GM23248 (cell line): ENCODE data around the gene FAM76A. TPM values are rescaled to one million over a fixed set of nuclear protein-coding genes. Genes with fewer than 3 reads are reported as not detected.
"Not testable (repeated sequence)": the region's sequence is repeated elsewhere in the genome, so short reads cannot be mapped to it uniquely, and the experiment has no call there.

Experiments
- DNase-seq: peaks from one replicate; pipeline ENCODE4 v3.0.0-alpha.2; 2015
- H2AFZ ChIP-seq: fragments of 200-600 bp; sonication (generic); 2 replicates; pipeline ENCODE4 v1.6.1; 2016; ENCODE audit warnings: antibody characterized with exemption
- H3F3A ChIP-seq: fragments of 200-600 bp; sonication (generic); 2 replicates; pipeline ENCODE4 v1.6.1; 2016; ENCODE audit warnings: mild to moderate bottlenecking, antibody characterized with exemption, mixed run types; ENCODE audit not compliant: insufficient read depth
- H3K27ac ChIP-seq: fragments of 200-600 bp; sonication (generic); 2 replicates; pipeline ENCODE4 v1.5.1; 2016; ENCODE audit warnings: mild to moderate bottlenecking
- H3K27me3 ChIP-seq: fragments of 200-600 bp; sonication (generic); replicated peaks from 2 replicates; pipeline ENCODE4 v1.6.1; 2016; ENCODE audit warnings: mild to moderate bottlenecking; ENCODE audit not compliant: insufficient read depth
- H3K36me3 ChIP-seq: fragments of 200-600 bp; sonication (generic); 2 replicates; pipeline ENCODE4 v1.6.1; 2016; ENCODE audit warnings: low read depth, mild to moderate bottlenecking
- H3K4me1 ChIP-seq: fragments of 200-600 bp; sonication (generic); 2 replicates; pipeline ENCODE4 v1.6.1; 2016; ENCODE audit warnings: mild to moderate bottlenecking; ENCODE audit not compliant: insufficient read depth
- H3K4me2 ChIP-seq: fragments of 200-600 bp; sonication (generic); one replicate; pipeline ENCODE4 v1.6.1; 2016; ENCODE audit warnings: mild to moderate bottlenecking; ENCODE audit not compliant: unreplicated experiment
- H3K4me3 ChIP-seq: fragments of 200-600 bp; sonication (generic); 2 replicates; pipeline ENCODE4 v1.5.1; 2016; ENCODE audit warnings: mild to moderate bottlenecking
- H3K79me2 ChIP-seq: fragments of 200-600 bp; sonication (generic); 2 replicates; pipeline ENCODE4 v1.6.1; 2016; ENCODE audit warnings: mild to moderate bottlenecking; ENCODE audit not compliant: insufficient read depth
- H3K9ac ChIP-seq: fragments of 200-600 bp; sonication (generic); 2 replicates; pipeline ENCODE4 v1.6.1; 2016; ENCODE audit warnings: mild to moderate bottlenecking
- H3K9me2 ChIP-seq: fragments of 200-600 bp; sonication (generic); 2 replicates; pipeline ENCODE4 v1.6.1; 2016; ENCODE audit warnings: mixed run types, mild to moderate bottlenecking, moderate library complexity; ENCODE audit not compliant: insufficient read depth
- H3K9me3 ChIP-seq: fragments of 200-600 bp; sonication (generic); one replicate; pipeline ENCODE4 v1.6.1; 2017; ENCODE audit warnings: low read depth
- H4K20me1 ChIP-seq: fragments of 200-600 bp; sonication (generic); 2 replicates; pipeline ENCODE4 v1.6.0; 2016; ENCODE audit not compliant: insufficient read depth
- EZH2 ChIP-seq: fragments of 200-600 bp; sonication (generic); IDR thresholded peaks from 2 replicates; pipeline ENCODE4 v1.6.1; 2018; ENCODE audit warnings: antibody characterized with exemption, mild to moderate bottlenecking; ENCODE audit not compliant: insufficient read depth, poor library complexity, severe bottlenecking
- EZH2phosphoT487 ChIP-seq: fragments of 200-600 bp; sonication (generic); IDR thresholded peaks from 2 replicates; pipeline ENCODE4 v1.6.1; 2018; ENCODE audit warnings: antibody characterized with exemption, moderate library complexity, mild to moderate bottlenecking, low read depth; ENCODE audit not compliant: insufficient read depth
- WGBS, 2 experiments: methylation state at CpG; one replicate each; pipeline ENCODE4 v1.1.6; 2015 to 2017; ENCODE audit warnings: low lambda C conversion rate in 2 of 2, low coverage in 1 of 2; ENCODE audit errors: missing lambda C conversion rate in 2 of 2; 5-methylcytosine and 5-hydroxymethylcytosine counted together
- in situ Hi-C: fragments of 300-500 bp; cut with MboI; formaldehyde crosslinking; loops from 2 replicates; pipeline ENCODE4 v1.15.0; 2020
- polyA plus RNA-seq: library from polyadenylated mRNA; unstranded; fragments of >200 nt; fragmentation: Nextera tagmentation; extraction: Ambion mirVana; gene quantifications from 2 replicates; pipeline ENCODE4 v1.2.1, GENCODE V29; 2016
- total RNA-seq: library from RNA; depleted of rRNA; stranded (reverse); fragments of >200 nt; shearing (Covaris generic); gene quantifications from 2 replicates; pipeline ENCODE4 v1.2.3, GENCODE V29; 2014; rRNA removed

The FAM76A gene
- 10.2 and 15.3 TPM in 2 replicates for total RNA-seq
- polyA plus RNA-seq, result 6.2 and 6.9 TPM in 2 replicates

DNA sequence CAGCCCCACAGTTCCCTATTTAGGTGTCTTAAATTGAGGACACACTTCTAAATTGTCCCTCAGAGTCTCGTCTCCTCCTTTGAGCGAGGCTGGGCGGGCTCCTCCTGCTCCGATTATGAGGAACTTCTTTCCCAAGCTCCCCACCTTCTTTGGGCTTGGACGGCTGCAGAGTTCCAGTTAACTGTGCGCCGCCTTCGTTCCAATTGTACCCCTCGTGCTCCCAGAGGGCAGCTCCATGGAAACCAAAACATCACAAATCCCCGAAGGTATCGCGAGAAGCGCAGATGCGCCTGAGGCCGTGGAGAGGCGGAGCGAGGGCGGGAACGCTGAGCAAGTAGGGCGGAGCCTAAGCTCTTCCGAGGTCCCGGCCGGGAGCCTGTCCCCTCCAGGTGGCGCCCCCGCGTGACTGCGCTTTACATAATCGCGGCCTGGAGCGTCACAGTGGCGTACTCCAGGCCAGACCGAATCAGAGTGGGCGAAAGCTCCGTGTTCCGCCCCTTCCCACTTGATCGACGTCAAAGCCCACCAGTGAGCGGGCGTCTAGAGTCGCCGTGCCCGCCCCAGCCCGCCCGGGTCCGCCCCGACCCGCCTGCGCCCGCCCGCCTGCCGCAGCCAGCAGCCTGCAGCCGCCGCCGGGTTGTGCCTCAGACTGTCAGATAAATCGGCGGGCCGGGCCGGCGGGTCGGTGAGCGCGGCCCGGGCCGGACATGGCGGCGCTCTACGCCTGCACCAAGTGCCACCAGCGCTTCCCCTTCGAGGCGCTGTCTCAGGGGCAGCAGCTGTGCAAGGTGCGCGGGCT is at the start of gene FAM76A:
TSS of gene FAM76A (plus strand) at position 588 of the 799 bp plus-strand sequence. CDS start at position 708, 120 bp downstream.
- peaks cover 11% of the 10 kb centered on the region; the same call in 1 of the 2 replicates for H3F3A ChIP-seq
- in situ Hi-C loops, result no loop called here
- H3K9ac ChIP-seq, result peak within 1 kb of the TSS; percentile 86
- H3K9me2 ChIP-seq, result no peaks in the 10 kb centered on the region
- H4K20me1 ChIP-seq, result no peaks in the 10 kb centered on the region
- DNase-seq, result peak; percentile 100
- 0 out of 2 replicates have a peak, but pooled peaks cover 4% of the 10 kb centered on the region for H3K36me3 ChIP-seq
- H2AFZ ChIP-seq, result peak within 1 kb of the TSS; percentile 94
- H3K9me3 ChIP-seq, result no peaks in the 10 kb centered on the region
- no peaks in the 10 kb centered on the region for H3K27me3 ChIP-seq
- H3K27ac ChIP-seq, result peak within 1 kb of the TSS; percentile 78
- peak within 1 kb of the TSS; percentile 91 for H3K4me2 ChIP-seq
- peak within 1 kb of the TSS; percentile 85 for H3K4me3 ChIP-seq
- H3K79me2 ChIP-seq, result peaks cover 13% of the 10 kb centered on the region
- 0 to 2% methylated on average over 60 to 61 of the region's 72 CpGs for WGBS, 2 experiments
- peaks cover 9% of the 10 kb centered on the region; the same call in 1 of the 2 replicates for H3K4me1 ChIP-seq
- TF ChIP-seq EZH2phosphoT487 (no peak), EZH2 (no peak)

GRCh38 chr1:27676410-27676809 is 49.4 kb upstream of the FAM76A start:
- 88 to 96% methylated on average over 1 of the region's 1 CpG for WGBS, 2 experiments
- H3K4me1 ChIP-seq, result peaks cover 11% of the 10 kb centered on the region

DNA sequence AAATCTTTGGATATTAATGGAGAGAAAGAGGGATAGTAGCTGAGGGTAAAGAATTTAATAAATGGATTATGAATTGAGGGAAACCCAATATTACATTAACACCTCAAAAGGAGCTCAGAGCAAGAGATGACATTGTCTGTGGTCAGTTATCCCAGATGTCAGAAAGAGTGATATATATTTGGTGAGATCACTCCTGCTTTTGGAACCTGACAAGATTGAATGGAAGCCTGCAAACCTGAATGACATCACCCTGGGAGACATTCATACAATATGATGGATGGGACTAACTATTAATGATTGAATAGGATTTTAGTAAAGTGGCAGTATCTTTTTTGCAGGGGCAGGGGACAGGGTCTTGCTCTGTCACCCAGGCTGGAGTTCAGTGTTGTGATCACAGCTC is 47.0 kb upstream of the FAM76A start:
- H3K27ac ChIP-seq, result no peak overlapping the region
- no peaks in the 10 kb centered on the region for H3K79me2 ChIP-seq
- no peak overlapping the region for H2AFZ ChIP-seq
- no peak overlapping the region for H3K4me3 ChIP-seq
- no peaks in the 10 kb centered on the region for H3K27me3 ChIP-seq
- H3F3A ChIP-seq, result no peaks in the 10 kb centered on the region
- DNase-seq, result no peak
- H3K4me1 ChIP-seq, result no peaks in the 10 kb centered on the region
- no peak for TF ChIP-seq EZH2phosphoT487
- TF ChIP-seq EZH2, result no peak
- no peaks in the 10 kb centered on the region for H3K36me3 ChIP-seq
- H3K9me2 ChIP-seq, result no peaks in the 10 kb centered on the region
- no peaks in the 10 kb centered on the region for H3K9me3 ChIP-seq
- no peak overlapping the region for H3K9ac ChIP-seq
- in situ Hi-C loops, result no loop called here
- H4K20me1 ChIP-seq, result no peaks in the 10 kb centered on the region
- H3K4me2 ChIP-seq, result no peak overlapping the region

More at GRCh38 chr1:27676410-27676809, 49.4 kb upstream of the FAM76A start:
- no peaks in the 10 kb centered on the region for H4K20me1 ChIP-seq
- H3K9me3 ChIP-seq, result no peaks in the 10 kb centered on the region
- H2AFZ ChIP-seq, result no peak overlapping the region
- no peak overlapping the region for H3K27ac ChIP-seq
- H3K9me2 ChIP-seq, result no peaks in the 10 kb centered on the region
- no peak for DNase-seq
- no peak overlapping the region for H3K9ac ChIP-seq
- in situ Hi-C loops, result no loop called here
- no peaks in the 10 kb centered on the region for H3K79me2 ChIP-seq
- TF ChIP-seq EZH2phosphoT487, result no peak
- no peak for TF ChIP-seq EZH2
- H3K27me3 ChIP-seq, result no peaks in the 10 kb centered on the region
- no peak overlapping the region for H3K4me3 ChIP-seq
- H3K4me2 ChIP-seq, result no peak overlapping the region
- no peaks in the 10 kb centered on the region for H3K36me3 ChIP-seq
- peaks cover 19% of the 10 kb centered on the region for H3F3A ChIP-seq

DNA sequence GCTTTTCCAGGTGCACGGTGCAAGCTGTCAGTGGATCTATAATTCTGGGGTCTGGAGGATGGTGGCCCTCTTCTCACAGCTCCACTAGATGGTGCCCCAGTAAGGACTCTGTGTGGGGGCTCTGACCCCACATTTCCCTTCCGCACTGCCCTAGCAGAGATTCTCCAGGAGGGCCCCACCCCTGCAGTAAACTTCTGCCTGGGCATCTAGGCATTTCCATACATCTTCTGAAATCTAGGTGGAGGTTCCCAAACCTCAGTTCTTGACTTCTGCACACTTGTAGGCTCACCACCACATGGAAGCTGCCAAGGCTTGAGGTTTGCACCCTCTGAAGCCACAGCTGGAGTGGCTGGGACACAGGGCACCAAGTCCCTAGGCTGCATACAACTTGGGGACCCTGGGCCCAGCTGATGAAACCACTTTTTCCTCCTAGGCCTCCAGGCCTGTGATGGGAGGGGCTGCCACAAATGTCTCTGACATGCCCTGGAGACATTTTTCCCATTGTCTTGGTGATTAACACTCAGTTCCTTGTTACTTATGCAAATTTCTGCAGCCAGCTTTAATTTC is 45.5 kb upstream of the FAM76A start:
- H3K4me2 ChIP-seq, DNase-seq, H3K36me3 ChIP-seq, H3K9ac ChIP-seq, H3K27me3 ChIP-seq, H3K27ac ChIP-seq, H3K9me3 ChIP-seq, H3K4me1 ChIP-seq, H3K79me2 ChIP-seq, in situ Hi-C loops, H3F3A ChIP-seq, H3K4me3 ChIP-seq, H2AFZ ChIP-seq, H3K9me2 ChIP-seq, H4K20me1 ChIP-seq: not testable (repeated sequence)
- 58 to 64% methylated on average over 2 of the region's 2 CpGs for WGBS, 2 experiments

DNA sequence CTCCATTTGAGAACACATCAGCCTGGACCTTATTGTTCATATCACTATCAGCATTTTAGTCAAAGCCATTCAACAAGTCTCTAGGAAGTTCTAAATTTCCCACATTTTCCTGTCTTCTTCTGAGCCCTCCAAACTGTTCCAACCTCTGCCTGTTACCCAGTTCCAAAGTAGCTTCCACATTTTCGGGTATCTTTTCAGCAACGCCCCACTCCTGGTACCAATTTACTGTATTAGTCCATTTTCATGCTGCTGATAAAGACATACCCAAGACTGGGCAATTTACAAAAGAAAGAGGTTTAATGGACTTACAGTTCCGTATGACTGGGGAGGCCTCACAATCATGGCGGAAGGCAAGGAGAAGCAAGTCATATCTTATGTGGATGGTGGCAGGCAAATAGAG is 44.2 kb upstream of the FAM76A start:
- H3K4me3 ChIP-seq, H3K36me3 ChIP-seq, H4K20me1 ChIP-seq, DNase-seq, H3K4me1 ChIP-seq, in situ Hi-C loops, H3K27me3 ChIP-seq, H3K79me2 ChIP-seq, H2AFZ ChIP-seq, H3K9me3 ChIP-seq, H3F3A ChIP-seq, H3K27ac ChIP-seq, H3K9ac ChIP-seq, H3K9me2 ChIP-seq, H3K4me2 ChIP-seq: not testable (repeated sequence)
- WGBS, 2 experiments, result 85 to 89% methylated on average over 4 of the region's 4 CpGs
